DMS 273 (cell line): ENCODE measurements around the gene BEND7.
"Not testable (repeated sequence)": the region's sequence is repeated elsewhere in the genome, so short reads cannot be mapped to it uniquely, and the experiment has no call there.

Experiments
- DNase-seq: peaks from one replicate; lab custom pipeline; 2025; ENCODE audit not compliant: unreplicated experiment; lab: John Stamatoyannopoulos, UW

BEND7 gene

DNA sequence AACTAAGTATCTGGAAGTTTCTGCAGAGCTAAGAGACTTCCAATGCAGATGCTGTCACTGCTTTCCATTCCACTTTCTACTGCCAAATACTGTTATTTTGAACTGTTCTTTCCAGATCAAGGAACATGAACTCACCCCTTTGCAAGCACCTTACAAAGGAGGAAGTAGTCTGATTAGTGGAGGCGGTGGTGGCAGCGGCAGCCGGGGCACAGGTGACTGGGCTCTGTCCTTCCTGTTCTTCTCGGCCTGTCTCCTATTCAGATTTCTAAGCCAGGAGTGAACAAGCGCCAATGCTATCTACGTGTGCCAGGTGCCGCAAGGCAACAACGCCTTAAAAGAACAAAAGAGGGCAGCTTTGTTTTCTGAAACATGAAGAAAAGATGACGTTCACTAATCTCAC is 44.9 kb downstream of the BEND7 start:
- DNase-seq: no peak

DNA sequence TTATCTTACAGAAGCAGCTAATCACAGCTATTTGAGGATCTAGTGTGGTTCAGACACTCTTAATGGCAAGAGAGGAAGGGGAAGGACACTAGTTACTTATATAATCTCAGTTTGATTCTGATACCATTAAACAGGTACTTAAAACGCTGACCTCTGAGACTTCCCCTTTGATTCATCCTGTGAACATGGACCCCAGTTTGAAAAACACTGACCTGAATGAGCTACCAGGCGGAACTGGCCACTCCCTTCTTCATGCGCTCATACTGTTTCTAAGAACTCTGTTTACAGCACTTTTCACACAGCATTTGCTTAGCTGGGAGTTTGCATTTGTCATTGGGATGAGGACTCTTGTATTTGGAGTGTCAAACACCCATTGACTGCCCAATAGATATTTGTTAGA is 45.7 kb downstream of the BEND7 start:
- DNase-seq: no peak

DNA sequence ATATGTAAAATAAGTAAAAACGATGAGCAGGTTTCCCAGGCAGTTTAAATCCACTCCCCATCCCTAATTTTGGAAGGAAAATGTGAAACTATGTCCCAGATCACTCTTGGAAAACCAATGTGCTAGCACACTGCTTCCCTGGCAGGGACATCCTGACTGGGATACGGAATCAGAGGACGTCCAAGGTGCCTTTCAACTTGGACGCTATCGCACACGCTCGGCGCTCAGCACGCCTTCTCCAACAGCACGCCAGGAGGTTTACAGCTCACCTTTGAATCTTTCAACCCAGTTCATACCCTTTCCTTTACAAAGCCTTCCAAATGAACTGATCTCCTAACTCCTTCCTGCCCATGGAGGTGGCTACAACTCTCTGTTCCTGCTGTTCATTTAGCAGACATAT is 47.1 kb downstream of the BEND7 start:
- DNase-seq: no peak

DNA sequence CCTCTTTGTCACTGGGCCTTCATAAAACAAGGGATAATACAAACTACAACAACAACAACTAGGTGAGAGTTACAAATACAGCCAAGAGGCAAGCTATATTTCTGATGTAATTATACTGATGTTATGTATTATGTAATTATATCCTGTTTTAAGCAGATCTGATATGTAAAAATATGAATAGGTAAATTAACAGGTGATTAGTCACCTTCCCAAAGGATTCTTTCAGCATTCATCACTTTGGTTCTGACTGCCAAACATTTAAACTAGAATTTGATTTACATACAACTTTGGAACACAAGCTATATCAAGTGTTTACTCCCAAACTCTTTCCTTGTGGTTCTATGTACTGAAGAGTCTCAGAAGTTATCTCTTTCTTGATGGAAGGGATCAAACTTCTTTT is 53.7 kb downstream of the BEND7 start:
- no peak for DNase-seq

DNA sequence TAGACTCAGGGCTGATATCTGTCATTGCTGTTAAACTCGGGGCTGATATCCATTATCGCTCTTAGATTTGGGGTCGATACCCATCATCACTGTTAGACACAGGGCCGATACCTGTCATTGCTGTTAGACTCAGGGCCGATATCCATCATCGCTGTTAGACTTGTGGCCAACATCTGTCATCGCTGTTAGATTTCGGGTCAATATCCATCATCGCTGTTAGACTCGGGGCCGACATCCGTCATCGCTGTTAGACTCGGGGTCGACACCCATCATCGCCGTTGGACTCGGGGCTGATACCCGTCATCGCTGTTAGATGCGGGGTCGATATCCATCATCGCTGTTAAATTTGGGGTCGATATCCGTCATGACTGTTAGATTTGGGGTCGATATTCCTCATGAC is 54.8 kb downstream of the BEND7 start:
- DNase-seq: no peak

DNA sequence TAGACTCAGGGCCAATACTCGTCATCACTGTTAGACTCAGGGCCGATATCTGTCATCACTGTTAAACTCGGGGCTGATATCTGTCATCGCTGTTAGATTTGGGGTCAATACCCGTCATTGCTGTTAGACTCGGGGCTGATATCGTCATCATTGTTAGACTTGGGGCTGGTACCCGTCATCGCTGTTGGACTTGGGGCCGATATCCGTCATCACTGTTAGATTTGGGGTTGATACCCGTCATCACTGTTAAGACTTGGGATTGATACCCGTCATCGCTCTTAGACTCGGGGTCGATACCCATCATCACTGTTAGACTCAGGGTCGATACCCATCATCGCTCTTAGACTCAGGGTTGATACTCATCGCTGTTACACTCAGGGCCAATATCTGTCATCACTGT is 56.5 kb downstream of the BEND7 start:
- no peak for DNase-seq

DNA sequence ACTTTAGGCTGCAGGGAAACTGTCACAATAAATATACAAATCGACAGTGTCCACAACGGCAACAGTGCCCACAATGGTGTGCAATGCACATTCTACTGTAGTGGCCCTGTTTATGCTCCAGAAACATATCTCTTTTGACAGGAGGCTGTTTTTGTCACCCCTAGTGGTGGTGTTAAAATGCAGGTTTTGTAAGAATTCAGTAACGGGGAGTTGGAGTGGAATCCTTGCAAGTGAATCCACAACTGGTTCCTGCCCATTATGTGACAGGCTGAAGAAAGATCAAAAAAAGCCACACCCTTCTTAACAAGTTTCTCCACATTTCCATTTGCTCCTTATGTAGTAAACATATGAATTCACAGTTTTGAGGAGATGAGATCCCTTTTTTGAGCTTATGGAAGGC is 58.5 kb downstream of the BEND7 start:
- no peak for DNase-seq

DNA sequence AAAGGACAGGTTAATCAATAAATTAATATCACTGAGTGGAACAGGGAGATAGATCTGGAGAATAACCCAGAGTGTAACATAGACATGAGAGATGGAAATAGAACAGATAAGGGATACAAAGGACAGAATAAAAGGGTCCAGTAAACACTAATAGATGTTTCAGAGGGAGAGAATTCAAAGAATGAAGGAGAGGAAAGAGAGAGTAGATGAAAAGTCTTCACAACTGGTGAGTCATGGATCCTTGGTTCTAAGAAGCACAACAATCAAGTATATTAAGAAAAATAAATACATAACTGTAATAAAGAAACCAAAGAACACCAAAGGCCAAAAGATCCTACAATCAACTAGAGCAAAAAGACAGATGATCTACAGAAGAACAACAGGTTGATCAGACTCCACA is 66.3 kb downstream of the BEND7 start:
- no peak for DNase-seq

DNA sequence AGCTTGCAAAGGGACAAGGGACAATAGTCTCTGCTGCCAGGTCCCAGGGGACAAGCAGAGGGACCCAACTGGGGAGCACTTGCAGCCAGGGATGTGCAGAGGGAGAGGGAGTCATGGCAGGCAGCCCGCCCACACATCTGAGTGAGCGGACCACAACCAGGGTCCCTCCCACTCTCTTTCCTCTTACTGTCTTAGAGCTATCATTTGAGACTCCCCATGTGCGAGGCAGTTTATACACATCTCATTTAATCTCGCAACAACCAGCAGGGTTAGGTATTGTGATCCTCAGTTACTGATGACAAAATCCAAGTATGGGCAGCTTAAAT is 70.2 kb downstream of the BEND7 start:
- no peak for DNase-seq

DNA sequence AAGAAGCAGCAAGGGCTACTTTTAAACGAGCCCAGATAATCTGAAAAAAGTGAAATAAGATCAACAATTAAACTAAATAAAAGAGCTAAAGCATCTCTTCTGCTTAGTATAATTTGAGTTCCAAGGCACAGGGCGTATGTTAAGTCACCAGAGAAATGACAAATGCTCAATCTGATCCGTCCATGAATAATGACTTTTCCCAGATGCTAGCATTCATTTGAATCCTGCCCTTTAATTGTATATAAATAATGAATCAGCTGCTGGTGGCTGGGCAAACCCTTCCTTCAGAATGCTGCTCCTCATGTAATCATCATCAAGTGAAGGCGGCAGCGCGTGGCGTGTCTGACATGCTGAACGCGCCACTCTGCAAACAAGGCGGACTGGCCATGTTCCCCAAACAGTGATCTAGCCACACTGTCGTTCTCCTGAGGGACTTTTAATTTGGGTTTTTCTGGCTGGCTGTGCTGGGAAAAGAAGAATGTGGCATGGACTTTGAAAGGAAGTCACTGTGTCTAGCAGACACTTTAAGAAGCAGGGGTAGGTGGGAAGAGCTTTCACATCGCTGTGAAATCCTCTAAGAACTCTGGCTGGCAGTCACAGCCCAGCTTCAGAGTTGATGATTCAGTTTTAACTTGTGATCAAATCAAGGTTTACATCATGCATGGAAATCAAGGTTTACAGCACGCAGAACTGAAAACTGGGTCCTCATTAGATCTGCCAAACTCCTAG is 70.7 kb downstream of the BEND7 start:
- no peak for DNase-seq

DNA sequence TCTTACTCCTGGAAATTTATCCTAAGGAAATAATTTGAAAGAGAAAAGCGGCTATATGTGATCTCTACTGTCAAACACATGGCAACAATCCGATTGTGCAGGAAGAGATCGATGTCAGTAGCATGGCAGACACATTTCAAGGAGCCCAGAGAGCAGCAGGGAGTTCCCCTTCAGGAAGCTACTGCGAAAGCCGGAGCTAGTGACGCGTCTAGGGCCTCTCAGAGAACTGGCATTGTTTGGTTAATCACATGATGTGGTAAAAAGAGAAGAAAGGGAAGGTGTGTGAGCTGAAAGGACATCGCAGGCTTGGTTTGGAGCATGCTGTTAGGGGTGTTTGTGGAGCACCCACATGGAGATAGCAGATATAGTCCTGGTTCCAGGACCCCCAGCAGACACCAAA is 74.9 kb downstream of the BEND7 start:
- no peak for DNase-seq

DNA sequence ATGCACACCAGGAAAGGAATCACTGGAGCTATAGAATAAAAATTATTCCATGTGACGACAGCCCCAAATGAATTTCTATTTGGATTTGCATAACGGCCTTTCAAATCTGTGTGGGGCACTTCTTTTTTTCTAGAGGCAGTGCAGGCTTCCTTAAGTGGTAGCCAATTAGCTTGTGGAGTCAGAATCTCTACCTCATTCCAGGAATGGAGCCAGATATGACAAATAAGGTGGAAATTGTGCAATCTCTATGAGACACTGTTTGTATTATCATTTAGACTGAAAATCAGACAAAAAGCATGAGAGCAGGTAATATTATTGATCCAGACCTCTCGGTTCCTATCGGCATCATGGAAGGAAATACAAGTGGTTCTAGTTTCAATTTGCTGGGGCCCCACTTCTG is 78.7 kb downstream of the BEND7 start:
- DNase-seq: peak; percentile 31

DNA sequence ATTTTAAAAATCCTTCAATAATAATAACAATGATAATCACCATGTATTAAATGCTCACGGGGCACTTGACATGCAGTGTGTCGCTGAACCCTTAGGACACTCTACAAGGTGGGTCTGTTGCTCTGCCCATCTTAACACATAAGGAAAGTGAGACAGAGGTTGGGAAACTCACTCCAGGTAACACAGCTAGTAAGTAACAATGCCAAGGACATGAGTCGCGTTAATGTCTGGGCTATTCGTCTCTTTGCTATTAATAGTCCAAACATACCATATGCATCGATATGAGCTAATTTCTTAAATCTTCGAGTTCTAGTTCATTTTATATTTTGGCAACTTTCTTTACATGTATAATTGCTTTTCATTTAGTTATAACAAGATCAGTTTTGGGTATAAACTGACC is 79.5 kb downstream of the BEND7 start:
- no peak for DNase-seq

DNA sequence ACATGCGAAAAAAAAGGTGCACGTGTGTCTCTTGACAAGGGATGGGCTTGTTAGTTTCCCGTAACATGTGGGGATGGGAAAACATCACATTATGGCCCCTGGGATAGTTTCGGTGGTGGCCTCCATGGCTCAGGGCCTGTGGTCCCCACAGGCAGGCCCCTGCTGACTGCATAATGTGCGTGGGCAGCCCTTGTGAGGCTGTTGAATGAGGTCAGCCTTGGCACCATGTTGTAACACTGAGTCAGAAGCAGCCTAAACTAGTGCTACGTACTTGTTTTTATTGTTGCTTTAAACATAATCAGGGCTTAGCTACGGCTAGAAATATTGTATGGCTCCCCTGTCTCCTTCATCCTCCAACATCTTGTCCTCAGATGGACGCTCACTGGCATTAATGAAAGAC is 80.6 kb downstream of the BEND7 start:
- no peak for DNase-seq

DNA sequence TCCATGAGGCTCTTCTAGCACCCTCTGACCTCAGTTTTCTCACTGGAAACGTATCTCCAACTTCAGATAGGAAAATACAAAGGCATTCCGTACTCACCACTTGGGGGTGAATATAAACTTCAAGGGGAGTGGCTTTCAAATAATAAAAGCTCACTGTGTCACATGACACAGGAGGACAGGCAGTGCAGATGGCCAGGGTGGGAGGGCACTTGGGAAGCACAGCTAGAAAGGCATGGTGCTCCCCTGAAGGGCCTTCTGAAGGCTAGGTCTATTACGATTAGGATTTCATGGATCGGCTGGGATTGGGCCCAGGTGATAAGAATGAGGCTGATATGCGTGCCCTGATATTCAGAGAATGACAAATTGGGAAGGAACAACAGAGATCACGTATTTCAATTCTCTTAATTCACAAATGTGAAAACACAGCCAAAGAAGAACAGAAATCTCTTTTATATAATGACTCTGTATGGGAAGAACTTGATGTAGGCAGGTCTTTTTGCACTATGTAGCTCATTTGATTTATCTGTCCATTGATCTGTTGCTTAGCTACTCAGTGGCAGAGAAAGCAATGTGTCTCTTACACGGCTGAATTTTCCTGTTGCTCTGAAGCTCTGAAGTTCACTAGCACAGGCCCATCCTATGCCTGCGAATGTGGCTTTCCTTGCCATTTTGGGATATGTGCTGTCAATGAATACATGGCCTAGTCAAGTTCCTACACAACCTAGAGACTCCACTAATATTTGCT is 83.0 kb downstream of the BEND7 start:
- DNase-seq: no peak

DNA sequence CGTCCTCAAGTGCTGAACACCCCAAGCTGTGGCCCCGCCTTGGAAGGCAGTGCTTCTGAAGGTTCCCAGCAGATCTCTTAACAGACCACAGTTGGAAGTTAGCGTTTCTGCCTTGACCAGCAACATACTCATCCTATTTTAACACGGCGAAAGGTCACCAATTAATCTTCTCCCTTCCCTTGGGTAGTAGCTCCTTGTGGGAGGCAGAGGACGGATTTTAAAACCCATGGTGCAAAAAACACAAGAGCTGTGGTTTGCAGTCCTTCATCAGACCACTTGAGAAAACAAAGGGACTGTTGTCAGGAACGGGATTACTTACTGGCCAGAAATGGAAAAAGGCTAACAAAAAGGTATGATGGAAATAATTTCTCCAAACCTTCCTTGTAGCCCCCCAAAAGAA is 87.3 kb downstream of the BEND7 start:
- DNase-seq: no peak

DNA sequence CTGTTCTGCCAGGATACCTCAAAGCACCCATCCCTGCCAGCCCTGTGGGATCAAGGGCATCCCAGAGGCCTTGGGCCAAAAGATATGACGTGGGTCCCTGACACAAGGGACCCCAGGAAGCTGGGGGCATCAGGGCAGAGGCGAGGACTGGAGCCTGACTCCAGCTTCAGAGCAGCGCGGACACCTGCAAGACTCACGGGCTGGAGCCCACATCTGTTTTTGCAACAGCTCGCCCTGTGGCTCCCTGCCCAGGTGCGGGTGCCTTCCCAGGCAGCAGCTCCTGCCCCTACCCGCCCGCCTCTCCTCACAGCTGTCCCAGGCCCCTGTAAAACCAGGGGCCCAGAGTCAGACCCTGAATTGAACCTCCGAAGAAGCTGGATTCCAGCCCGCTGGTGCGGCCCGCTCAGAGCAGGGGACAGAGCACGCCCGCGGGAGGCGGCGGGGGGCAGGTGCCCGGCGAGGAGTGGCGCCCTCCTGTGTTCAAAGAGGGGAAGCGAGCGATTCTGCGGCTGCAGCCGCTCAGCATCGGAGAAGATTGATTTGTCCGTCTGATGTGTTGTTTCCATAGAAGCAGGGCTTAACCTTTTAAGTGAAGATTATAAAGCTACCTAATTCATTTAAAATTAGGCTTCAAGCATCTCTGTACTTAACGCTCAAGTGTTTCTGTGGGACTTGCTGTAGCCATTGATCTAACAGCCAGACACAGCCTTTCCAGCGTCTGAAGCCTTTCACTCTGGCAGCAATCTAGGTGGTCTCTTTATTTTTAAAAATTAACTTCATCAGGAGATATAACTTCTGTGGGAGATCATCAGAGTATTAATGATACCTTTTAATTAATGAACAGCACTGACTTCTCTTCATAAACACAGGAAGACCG is 88.4 kb downstream of the BEND7 start:
- DNase-seq: peak; percentile 76

DNA sequence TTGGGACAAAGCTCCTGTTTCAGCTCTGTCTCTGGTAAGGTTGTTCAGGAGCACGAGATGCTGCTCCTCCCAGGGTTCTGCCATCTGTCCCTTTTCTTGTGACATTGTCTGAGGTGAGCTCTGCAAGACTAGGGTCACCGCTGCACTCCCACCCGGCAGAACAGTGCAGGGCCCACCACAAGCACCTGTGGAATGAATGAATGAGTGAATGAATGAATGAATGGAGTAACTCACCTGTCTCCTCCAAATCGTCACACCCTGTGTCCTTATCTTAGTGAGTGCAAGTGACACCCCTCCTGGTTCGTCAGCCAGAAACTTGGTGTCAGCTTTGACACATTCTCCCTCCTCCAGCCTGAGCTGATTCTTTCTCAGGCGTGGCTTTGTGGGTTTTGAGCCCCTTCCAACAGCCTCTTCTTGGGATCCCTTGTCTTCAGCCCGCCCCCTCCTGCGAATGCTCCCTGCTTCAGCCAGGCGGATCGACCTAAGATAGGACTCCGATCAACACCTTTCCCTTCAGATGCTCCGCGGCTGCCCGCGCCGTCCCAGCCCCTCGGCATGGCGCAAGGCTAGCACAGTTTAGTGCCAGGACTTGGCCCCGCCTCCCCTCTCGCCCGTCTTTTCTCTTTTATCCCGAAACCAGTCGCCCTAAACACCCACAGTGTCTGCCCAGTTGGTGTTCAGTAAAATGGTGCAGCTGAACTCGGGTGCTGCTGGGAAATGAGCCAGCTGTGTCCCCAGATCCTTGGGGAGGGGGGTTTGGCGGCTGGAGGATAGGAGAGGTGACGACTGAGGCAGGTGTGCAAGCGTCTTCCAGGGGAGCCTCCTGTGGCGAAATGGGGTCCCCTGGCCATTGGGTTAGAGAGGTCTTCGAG is 89.3 kb downstream of the BEND7 start:
- DNase-seq: peak; percentile 41

DNA sequence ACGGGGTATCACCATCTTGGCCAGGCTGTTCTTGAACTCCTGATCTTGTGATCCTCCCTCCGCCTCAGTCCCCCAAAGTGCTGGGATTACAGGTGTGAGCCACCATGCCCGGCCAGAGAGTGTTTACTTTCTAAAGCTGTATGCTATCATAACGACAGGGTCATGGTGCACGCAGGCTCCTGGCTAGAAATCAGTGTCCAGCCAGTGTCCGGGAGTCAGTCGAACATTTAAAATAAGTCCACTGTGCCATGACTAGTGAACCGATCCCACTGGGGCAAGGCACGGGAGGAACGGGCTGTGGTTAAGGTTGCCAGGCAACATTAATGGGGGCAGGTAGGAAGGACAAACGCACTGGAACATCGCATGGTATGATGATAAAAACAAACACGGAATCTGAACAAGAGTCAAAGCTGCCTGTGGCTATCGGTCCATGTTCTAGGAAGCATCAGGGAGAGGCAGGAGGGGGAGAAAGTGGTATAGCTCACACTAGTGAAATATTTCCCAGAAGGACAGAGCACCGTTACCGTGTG is 91.7 kb downstream of the BEND7 start:
- DNase-seq: no peak

DNA sequence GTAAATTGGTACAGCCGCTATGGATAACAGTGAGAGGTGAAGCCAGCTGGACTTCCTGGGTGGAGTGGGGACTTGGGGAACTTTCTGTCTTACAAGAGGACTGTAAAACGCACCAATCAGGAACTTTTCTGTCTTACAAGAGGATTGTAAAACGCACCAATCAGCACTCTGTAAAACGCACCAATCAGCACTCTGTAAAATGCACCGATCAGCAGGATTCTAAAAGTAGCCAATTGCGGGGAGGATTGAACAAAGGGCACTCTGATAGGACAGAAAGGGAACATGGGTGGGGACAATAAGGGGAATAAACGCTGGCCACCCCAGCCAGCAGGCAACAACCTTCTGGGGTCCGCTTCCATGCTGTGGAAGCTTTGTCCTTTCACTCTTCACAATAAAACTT is 100.9 kb downstream of the BEND7 start:
- not testable (repeated sequence) for DNase-seq

DNA sequence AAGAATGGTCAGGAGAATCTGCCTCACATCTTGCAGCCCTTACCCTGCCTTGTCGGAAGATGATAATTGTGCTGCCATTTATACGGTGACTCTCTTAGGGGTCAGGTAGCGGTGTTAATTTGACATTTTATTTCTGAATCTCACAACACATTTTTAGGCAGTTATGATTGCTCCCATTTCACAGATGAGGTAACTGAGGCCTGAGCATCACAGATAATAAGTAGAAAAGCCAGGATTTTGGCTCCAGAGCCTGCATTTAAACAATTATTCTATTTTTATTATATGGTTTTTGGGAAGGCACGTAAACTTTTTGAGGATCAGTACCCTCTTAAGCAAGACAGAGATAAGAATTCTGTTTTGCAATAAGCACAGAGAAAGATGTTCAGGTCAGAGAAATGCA is 103.4 kb downstream of the BEND7 start:
- no peak for DNase-seq
